Fibroblast of mammary gland (primary cell): ENCODE measurements around the gene SLC4A9.
"Not testable (repeated sequence)": the region's sequence is repeated elsewhere in the genome, so short reads cannot be mapped to it uniquely, and the experiment has no call there.

Source experiments
- DNase-seq: peaks from one replicate; pipeline ENCODE4 v3.0.0-alpha.2; 2010; ENCODE audit warnings: low read depth
- H3K4me3 ChIP-seq: 2 replicates; pipeline ENCODE4 v1.5.1; 2011; ENCODE audit warnings: low read depth, mild to moderate bottlenecking, low read length, moderate library complexity; ENCODE audit not compliant: control insufficient read depth
- TF ChIP-seq, protein P1 (sequence below): conservative IDR thresholded peaks from 2 replicates; pipeline ENCODE4 v1.5.1; 2011; ENCODE audit warnings: low read depth, low read length, inconsistent platforms; ENCODE audit not compliant: control insufficient read depth, insufficient read depth

SLC4A9 gene

DNA sequence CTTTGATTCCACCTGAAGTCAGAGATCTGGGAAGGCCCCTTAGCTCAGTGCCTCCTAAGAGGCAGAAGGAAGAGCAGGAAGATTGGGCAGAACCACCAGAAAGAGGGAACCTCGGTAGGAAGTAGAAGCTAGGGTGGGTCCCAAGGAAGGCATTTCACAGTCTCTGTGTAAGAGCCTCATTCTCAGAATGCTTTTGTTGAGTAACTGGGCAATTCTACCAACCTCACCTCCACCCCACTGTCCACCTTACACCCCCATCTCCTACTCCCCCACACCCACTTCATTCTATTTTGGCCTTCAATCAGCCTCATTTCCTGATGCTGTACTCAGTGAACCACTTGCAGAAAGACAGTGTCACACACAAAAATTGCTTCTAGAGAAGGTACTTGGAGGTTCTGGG lies 17.1 kb upstream of the SLC4A9 start:
- no peak overlapping the region for H3K4me3 ChIP-seq
- DNase-seq = no peak
- TF ChIP-seq, protein P1, sequence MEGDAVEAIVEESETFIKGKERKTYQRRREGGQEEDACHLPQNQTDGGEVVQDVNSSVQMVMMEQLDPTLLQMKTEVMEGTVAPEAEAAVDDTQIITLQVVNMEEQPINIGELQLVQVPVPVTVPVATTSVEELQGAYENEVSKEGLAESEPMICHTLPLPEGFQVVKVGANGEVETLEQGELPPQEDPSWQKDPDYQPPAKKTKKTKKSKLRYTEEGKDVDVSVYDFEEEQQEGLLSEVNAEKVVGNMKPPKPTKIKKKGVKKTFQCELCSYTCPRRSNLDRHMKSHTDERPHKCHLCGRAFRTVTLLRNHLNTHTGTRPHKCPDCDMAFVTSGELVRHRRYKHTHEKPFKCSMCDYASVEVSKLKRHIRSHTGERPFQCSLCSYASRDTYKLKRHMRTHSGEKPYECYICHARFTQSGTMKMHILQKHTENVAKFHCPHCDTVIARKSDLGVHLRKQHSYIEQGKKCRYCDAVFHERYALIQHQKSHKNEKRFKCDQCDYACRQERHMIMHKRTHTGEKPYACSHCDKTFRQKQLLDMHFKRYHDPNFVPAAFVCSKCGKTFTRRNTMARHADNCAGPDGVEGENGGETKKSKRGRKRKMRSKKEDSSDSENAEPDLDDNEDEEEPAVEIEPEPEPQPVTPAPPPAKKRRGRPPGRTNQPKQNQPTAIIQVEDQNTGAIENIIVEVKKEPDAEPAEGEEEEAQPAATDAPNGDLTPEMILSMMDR = no peak

- DNase-seq, H3K4me3 ChIP-seq: not testable (repeated sequence)
These were observed 16.1 kb upstream of the SLC4A9 start for GRCh38 chr5:140343849-140344248.

DNA sequence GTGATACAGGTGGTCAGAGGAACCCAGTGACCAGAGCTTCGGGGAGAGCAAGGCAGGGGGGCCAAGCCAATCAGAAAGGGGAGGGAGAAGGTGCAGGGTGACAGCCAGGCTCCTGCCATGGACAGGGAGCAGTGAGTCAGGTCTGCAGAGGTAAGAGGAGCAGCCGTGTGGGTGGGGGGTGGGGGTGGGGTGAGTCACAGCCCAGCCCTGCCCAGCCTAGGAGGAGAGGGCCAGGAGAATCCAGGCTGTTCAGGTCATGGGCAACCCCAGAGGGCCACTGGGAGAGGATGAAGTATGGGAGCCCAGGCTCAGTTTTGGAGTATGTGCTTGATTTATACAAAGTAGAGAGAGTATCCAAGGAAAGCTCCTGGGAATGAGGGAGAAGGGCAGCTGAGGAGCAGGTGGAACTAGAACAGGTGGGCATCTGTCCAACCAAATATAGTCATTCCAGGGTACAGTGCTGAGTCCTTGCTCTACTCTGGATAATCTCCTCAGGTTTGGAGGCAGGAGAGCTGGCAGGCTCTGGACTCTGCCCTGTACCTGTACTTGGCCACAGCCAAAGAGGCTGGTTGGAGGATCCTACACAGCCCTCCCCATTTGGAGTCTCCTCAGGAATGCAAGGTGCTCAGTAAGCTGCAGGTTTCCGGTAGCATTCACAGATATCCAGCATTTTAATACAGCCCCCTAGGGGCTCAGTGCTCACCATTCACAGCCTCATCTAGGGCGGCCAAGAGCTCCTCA lies 15.1 kb upstream of the SLC4A9 start:
- DNase-seq = peak; percentile 45
- peak overlapping the region; percentile 53 for H3K4me3 ChIP-seq

GRCh38 chr5:140345919-140346347 lies 14.1 kb upstream of the SLC4A9 start:
- TF ChIP-seq, protein P1 = peak; percentile 43
- H3K4me3 ChIP-seq = peak overlapping the region; percentile 53
- peak; percentile 63 for DNase-seq

More for the DNA sequence above, 15.1 kb upstream of the SLC4A9 start:
- TF ChIP-seq, protein P1 = no peak

GRCh38 chr5:140346348-140347221 lies 13.4 kb upstream of the SLC4A9 start, which contains the start of gene HBEGF:
TSS of gene HBEGF (minus strand) at chr5:140346603. CDS start at chr5:140346328, 275 bp downstream.
- DNase-seq = peak; percentile 50
- TF ChIP-seq, protein P1 = peak; percentile 30
- peak within 1 kb of the TSS; percentile 53 for H3K4me3 ChIP-seq

DNA sequence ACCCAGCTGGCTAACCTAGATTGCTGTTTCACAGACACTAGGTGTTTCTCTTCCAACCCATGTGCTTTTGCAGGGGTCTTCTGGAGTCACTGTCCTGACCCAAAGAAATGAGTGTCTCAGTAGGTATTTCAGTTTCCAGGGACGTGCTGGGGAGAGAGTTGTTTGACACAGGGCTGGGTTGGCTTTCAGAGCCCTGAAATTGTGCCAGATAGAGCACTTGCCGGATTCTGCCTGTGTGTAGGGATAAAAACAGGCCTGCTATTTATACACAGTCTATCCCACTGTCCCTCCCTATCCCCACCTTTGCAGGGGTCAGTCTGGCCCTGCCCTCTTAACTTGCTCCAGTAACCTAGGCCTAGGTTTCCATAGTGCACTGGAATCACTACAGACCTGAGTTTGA lies 12.6 kb upstream of the SLC4A9 start:
- no peak for DNase-seq
- no peak overlapping the region for H3K4me3 ChIP-seq
- TF ChIP-seq, protein P1 = no peak

DNA sequence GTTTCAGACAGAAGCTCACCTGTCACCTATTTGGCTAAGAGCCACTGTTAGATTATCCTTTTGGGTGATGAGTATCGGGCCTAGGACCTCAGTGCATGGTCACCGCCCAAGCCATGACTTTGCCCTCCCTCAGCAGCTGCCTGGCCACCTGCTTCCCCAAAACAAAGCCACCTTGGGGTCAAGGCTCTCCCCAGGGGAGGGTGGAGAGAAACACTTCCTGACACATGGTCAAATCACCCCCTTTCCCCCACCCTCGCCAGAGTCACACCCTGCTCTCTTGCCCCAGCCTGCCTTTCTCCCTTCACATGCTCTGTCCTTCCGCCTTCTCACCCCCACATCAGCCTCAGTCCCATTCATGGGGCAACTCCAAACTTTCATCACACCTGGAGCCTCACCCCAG lies 11.9 kb upstream of the SLC4A9 start:
- no peak for DNase-seq
- TF ChIP-seq, protein P1 = no peak
- H3K4me3 ChIP-seq = no peak overlapping the region
